ENCODE measurements around the gene MSRB3.

DNA sequence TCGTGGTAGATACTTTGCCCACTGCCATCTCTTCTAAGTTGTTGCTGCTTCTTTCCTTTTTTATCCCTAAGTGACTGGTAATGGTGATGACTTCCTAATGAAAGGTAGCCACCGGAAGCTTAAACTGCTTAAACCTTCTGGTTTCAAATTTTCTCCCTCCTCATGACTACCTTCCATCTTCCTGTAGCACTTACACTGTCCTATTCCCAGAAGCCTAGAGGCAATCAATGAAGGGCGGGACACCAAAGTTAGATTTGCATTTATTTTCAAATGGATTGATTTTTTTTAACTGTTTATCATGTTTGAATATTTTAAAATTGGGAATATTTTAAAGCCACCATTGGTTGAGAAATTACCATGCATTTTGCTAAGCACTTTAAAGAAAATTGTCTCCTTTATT lies 64.7 kb downstream of the MSRB3 start:
- TF ChIP-seq, protein P1, sequence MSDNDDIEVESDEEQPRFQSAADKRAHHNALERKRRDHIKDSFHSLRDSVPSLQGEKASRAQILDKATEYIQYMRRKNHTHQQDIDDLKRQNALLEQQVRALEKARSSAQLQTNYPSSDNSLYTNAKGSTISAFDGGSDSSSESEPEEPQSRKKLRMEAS (IDR thresholded peaks at IDR 0.05; ENCODE audit: insufficient read depth, insufficient read length) = no peak
- TF ChIP-seq, protein P2, sequence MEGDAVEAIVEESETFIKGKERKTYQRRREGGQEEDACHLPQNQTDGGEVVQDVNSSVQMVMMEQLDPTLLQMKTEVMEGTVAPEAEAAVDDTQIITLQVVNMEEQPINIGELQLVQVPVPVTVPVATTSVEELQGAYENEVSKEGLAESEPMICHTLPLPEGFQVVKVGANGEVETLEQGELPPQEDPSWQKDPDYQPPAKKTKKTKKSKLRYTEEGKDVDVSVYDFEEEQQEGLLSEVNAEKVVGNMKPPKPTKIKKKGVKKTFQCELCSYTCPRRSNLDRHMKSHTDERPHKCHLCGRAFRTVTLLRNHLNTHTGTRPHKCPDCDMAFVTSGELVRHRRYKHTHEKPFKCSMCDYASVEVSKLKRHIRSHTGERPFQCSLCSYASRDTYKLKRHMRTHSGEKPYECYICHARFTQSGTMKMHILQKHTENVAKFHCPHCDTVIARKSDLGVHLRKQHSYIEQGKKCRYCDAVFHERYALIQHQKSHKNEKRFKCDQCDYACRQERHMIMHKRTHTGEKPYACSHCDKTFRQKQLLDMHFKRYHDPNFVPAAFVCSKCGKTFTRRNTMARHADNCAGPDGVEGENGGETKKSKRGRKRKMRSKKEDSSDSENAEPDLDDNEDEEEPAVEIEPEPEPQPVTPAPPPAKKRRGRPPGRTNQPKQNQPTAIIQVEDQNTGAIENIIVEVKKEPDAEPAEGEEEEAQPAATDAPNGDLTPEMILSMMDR (IDR thresholded peaks at IDR 0.05; ENCODE audit: extremely low read depth in 1 of 2, insufficient read depth in 1 of 2, low read depth in 1 of 2, low read length in 2 of 2) = no peak
- TF ChIP-seq POLR2A (IDR thresholded peaks at IDR 0.05; ENCODE audit: low read depth, low read length) = no peak
- no peak for TF ChIP-seq EZH2 (IDR thresholded peaks at IDR 0.05; ENCODE audit: borderline replicate concordance, low read depth, low read length, severe bottlenecking)
- TF ChIP-seq POLR2AphosphoS5 (IDR thresholded peaks at IDR 0.05; ENCODE audit: insufficient read depth, low read depth, low read length) = no peak
- no peak for TF ChIP-seq GATA2 (IDR thresholded peaks at IDR 0.05; ENCODE audit: insufficient read depth, insufficient read length, low read depth, low read length)
- TF ChIP-seq MYC (IDR thresholded peaks at IDR 0.05; ENCODE audit: low read depth, low read length) = no peak
